MM.1S (cell line): ENCODE results near the gene SLC25A11.

Experiments used
- CTCF ChIP-seq: fragments of 300-600 bp; sonication (generic); IDR thresholded peaks from 2 replicates; pipeline ENCODE4 v1.5.1; 2016; ENCODE audit warnings: antibody characterized with exemption, low read length, mixed read lengths
- EZH2 ChIP-seq: fragments of 300-600 bp; sonication (generic); optimal IDR thresholded peaks from 2 replicates; pipeline ENCODE3; 2017; ENCODE audit warnings: low read depth, mild to moderate bottlenecking, antibody characterized with exemption, low read length, mixed read lengths
- EZH2phosphoT487 ChIP-seq: fragments of 300-600 bp; sonication (generic); IDR thresholded peaks from 2 replicates; pipeline ENCODE4 v1.6.1; 2018; ENCODE audit warnings: antibody characterized with exemption, low read length

GRCh38 chr17:4972322-4972721 lies 32.5 kb upstream of the SLC25A11 start:
- TF ChIP-seq CTCF (no peak), EZH2 (no peak), EZH2phosphoT487 (no peak)
